Muscle layer of duodenum (tissue), 2 donors: Measurements from ENCODE around the gene NAALADL2.
"Not testable (repeated sequence)": the region's sequence is repeated elsewhere in the genome, so short reads cannot be mapped to it uniquely, and the experiment has no call there.

Experiments used
- H3K27ac ChIP-seq: one replicate; pipeline ENCODE4 v1.7.0; 2013; ENCODE audit warnings: mild to moderate bottlenecking, low read length
- H3K27me3 ChIP-seq: one replicate; pipeline ENCODE4 v1.7.0; 2013; ENCODE audit warnings: low read depth, mild to moderate bottlenecking, control low read depth, low read length
- H3K36me3 ChIP-seq, 2 donors: one replicate each; pipeline ENCODE4 v1.7.0; 2013; ENCODE audit warnings: low read length in 2 of 2, control low read depth in 1 of 2, mild to moderate bottlenecking in 1 of 2; ENCODE audit not compliant: insufficient read depth in 2 of 2, control insufficient read depth in 1 of 2
- H3K4me1 ChIP-seq, 2 donors: one replicate each; pipeline ENCODE4 v1.7.0; 2013; ENCODE audit warnings: low read length in 2 of 2, mild to moderate bottlenecking in 2 of 2, control low read depth in 1 of 2, moderate library complexity in 1 of 2; ENCODE audit not compliant: insufficient read depth in 2 of 2, control insufficient read depth in 1 of 2
- H3K4me3 ChIP-seq, 2 donors: one replicate each; pipeline ENCODE4 v1.7.0; 2013; ENCODE audit warnings: low read length in 2 of 2, low read depth in 1 of 2, mild to moderate bottlenecking in 1 of 2
- H3K9me3 ChIP-seq, 2 donors: one replicate each; pipeline ENCODE4 v1.7.0; 2013; ENCODE audit warnings: low read length in 2 of 2, control low read depth in 1 of 2, mild to moderate bottlenecking in 1 of 2; ENCODE audit not compliant: control insufficient read depth in 1 of 2
- donor health status: healthy.

Gene NAALADL2

GRCh38 chr3:175077216-175077615, 218.1 kb downstream of the NAALADL2 start:
- Histone ChIP-seq H3K9me3 (no peaks in the 10 kb centered on the region), H3K27me3 (no peaks in the 10 kb centered on the region), H3K27ac (no peak overlapping the region), H3K36me3 (no peaks in the 10 kb centered on the region), H3K4me3 (no peak overlapping the region), H3K4me1 (no peaks in the 10 kb centered on the region)

GRCh38 chr3:175082631-175083030, 223.5 kb downstream of the NAALADL2 start:
- Histone ChIP-seq H3K27me3 (no peaks in the 10 kb centered on the region), H3K9me3 (no peaks in the 10 kb centered on the region), H3K4me3 (no peak overlapping the region), H3K36me3 (no peaks in the 10 kb centered on the region), H3K27ac (no peak overlapping the region), H3K4me1 (no peaks in the 10 kb centered on the region)

GRCh38 chr3:175087128-175087527, 228.0 kb downstream of the NAALADL2 start:
- H3K27me3 ChIP-seq, H3K4me3 ChIP-seq, H3K4me1 ChIP-seq, H3K27ac ChIP-seq, H3K9me3 ChIP-seq, H3K36me3 ChIP-seq: not testable (repeated sequence)

GRCh38 chr3:175088766-175089380, 229.7 kb downstream of the NAALADL2 start:
- Histone ChIP-seq H3K4me3 (no peak overlapping the region), H3K9me3 (no peaks in the 10 kb centered on the region)

GRCh38 chr3:175091426-175092114, 232.4 kb downstream of the NAALADL2 start:
- Histone ChIP-seq H3K36me3 (no peaks in the 10 kb centered on the region), H3K4me1 (no peaks in the 10 kb centered on the region), H3K4me3 (no peak overlapping the region), H3K27me3 (no peaks in the 10 kb centered on the region), H3K27ac (no peak overlapping the region), H3K9me3 (no peaks in the 10 kb centered on the region)

More at GRCh38 chr3:175088766-175089380, 229.7 kb downstream of the NAALADL2 start:
- H3K27me3 ChIP-seq: no peaks in the 10 kb centered on the region
- H3K36me3 ChIP-seq: no peaks in the 10 kb centered on the region
- no peak overlapping the region for H3K27ac ChIP-seq
- H3K4me1 ChIP-seq: no peaks in the 10 kb centered on the region

GRCh38 chr3:175093748-175094147, 234.6 kb downstream of the NAALADL2 start:
- Histone ChIP-seq H3K36me3 (peaks cover 0 to 4% of the 10 kb centered on the region in 2 donors), H3K9me3 (no peaks in the 10 kb centered on the region), H3K27ac (no peak overlapping the region), H3K4me1 (no peaks in the 10 kb centered on the region), H3K27me3 (no peaks in the 10 kb centered on the region), H3K4me3 (no peak overlapping the region)

GRCh38 chr3:175094344-175094743, 235.2 kb downstream of the NAALADL2 start:
- Histone ChIP-seq H3K27me3 (no peaks in the 10 kb centered on the region), H3K9me3 (no peaks in the 10 kb centered on the region), H3K4me3 (no peak overlapping the region), H3K36me3 (peaks cover 0 to 4% of the 10 kb centered on the region in 2 donors), H3K27ac (no peak overlapping the region), H3K4me1 (no peaks in the 10 kb centered on the region)

- Histone ChIP-seq H3K36me3 (peaks cover 0 to 4% of the 10 kb centered on the region in 2 donors), H3K4me1 (no peaks in the 10 kb centered on the region), H3K27me3 (no peaks in the 10 kb centered on the region), H3K9me3 (no peaks in the 10 kb centered on the region), H3K27ac (no peak overlapping the region), H3K4me3 (no peak overlapping the region)
These were observed 239.5 kb downstream of the NAALADL2 start for GRCh38 chr3:175098644-175099043.

- H3K9me3 ChIP-seq: no peaks in the 10 kb centered on the region
- H3K27ac ChIP-seq: no peak overlapping the region
- no peaks in the 10 kb centered on the region for H3K4me1 ChIP-seq
These were observed 243.0 kb downstream of the NAALADL2 start for GRCh38 chr3:175102161-175102560.

GRCh38 chr3:175103298-175103697, 244.2 kb downstream of the NAALADL2 start:
- H3K27ac ChIP-seq: no peak overlapping the region

More at GRCh38 chr3:175102161-175102560, 243.0 kb downstream of the NAALADL2 start:
- Histone ChIP-seq H3K36me3 (peaks cover 0 to 4% of the 10 kb centered on the region in 2 donors), H3K27me3 (no peaks in the 10 kb centered on the region), H3K4me3 (no peak overlapping the region)

GRCh38 chr3:175105066-175105465, 245.9 kb downstream of the NAALADL2 start:
- Histone ChIP-seq H3K27ac (no peak overlapping the region), H3K4me3 (no peak overlapping the region), H3K9me3 (no peaks in the 10 kb centered on the region), H3K36me3 (no peaks in the 10 kb centered on the region), H3K4me1 (no peaks in the 10 kb centered on the region), H3K27me3 (no peaks in the 10 kb centered on the region)

More at GRCh38 chr3:175103298-175103697, 244.2 kb downstream of the NAALADL2 start:
- Histone ChIP-seq H3K4me3 (no peak overlapping the region), H3K9me3 (no peaks in the 10 kb centered on the region), H3K27me3 (no peaks in the 10 kb centered on the region), H3K36me3 (no peaks in the 10 kb centered on the region), H3K4me1 (no peaks in the 10 kb centered on the region)
